ENCODE data around the gene CELF2.

Gene CELF2

DNA sequence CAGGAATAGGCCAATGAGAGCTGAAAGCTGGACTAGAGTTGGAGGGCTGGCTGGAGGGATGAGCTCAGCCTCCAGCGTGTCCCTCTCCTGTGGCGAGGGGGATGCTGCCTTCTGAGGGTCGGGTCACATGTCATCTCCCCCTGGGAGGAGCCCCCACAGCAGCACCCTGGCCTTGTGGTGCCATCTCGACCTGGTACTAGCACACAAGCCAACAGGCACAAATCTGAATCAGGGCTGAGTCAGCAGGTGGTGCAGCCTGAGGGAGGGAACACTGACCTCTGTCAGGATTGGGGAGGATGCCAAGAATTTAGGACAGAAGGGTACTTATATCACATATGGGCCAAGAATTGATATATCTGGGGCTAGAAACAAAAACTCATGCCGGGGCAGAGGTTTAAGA is 280.4 kb downstream of the CELF2 start:
- DNase-seq (ENCODE audit: low read depth in 2 of 2): no peak

DNA sequence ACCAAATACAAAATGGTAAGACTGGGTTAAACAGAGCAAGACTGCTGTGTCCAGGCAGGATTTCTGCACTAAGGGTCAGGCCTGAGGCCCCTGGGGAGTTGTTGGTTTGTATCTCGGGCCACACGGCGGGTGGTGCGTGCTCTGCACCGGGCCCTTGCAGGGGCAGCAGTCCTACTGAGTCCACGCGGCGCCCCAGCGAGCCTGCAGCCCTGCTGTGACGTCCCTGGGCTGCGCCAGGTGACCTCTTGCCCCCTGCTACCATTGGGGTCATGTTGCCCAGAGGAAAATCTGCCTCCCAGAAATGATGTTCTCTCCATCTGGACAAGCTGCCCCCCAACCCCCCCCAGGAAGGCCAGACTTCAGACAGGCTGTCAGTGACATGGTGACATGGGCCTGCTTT is 281.5 kb downstream of the CELF2 start:
- DNase-seq (ENCODE audit: low read depth in 2 of 2): no peak

DNA sequence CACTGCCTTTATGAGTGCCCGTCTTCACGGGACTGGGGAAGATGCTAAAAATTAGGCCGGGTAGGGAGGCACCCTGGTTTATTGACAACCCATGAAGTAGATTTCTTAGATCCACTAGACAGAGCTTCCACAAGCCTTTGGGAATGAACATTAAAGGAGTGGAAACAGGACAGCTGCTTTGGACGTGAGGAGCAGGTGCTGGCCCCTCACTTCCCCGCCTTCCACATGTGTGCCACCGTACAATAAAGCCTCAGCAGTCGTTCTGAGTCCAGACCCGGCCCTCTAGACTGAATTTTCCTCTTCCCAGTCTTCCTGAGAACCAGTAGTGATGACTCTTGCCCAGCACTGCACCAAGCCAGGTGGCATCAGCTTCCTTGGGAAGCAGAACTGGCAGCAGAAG is 282.4 kb downstream of the CELF2 start:
- no peak for DNase-seq (ENCODE audit: low read depth in 2 of 2)

DNA sequence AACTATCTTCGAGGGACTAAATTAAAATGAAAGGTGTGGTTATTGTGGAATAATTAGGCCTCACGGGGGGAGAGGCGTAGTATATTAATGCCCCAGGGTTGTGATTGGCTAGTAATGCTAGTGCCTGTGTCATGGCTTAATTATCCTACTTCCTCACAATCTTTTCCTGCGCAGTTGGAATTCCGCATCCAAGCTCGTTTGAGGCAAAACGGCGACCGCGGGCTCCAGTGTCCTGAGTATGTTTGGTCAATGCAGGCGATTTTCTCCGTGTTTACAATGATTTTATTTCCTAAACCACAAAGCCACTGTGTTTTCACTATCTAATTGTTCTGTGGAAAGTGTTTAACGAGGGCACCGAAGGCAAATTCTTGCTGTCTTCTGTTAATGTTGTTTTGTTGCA is 282.9 kb downstream of the CELF2 start:
- DNase-seq (ENCODE audit: low read depth in 2 of 2): no peak

DNA sequence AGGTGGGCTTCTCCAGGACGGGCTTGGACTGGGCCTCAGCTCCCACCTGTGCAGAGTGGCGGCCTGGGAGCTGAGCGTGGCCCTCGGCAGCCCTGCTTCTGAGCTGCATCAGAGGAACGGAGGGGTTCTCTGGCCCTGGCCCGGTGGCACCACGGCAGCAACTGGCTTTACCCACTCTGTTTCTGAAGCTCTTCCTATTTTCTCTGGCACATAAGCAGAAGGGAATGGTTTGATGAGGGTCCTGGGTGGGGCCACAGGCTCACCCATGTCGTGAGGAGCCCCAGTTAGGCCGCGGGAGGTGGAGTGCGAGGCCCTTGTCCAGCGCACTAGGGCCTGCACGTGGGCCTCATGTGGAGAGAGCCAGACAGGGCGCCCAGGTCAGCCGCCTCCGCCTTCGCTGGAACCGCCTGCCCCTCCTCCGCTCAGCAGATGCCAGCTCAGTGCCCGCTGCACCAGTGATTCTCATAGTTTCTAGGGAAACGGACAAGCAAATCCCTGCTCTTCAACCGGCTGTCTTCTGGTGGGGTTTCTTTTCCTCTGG is 284.0 kb downstream of the CELF2 start:
- DNase-seq (ENCODE audit: low read depth in 2 of 2): no peak

DNA sequence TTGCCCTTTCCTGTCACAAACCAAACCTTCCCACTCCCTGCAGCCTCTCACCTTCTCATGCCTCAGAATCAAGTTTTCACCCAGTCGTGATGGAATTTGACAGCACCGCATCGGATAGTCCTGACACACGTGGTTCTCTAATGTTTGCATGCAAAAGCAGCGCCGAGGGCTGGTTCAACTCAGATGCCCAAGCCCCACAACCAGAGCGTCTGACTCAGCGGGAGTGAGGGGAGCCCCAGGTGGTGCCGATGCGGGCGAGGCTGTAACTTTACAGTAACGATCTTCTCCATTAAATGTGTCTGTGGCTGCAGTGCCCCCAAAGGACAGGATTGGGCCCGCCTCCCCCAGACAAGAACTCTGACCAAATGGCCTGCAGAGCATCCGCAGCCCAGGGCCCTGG is 284.5 kb downstream of the CELF2 start:
- DNase-seq (ENCODE audit: low read depth in 2 of 2): no peak

DNA sequence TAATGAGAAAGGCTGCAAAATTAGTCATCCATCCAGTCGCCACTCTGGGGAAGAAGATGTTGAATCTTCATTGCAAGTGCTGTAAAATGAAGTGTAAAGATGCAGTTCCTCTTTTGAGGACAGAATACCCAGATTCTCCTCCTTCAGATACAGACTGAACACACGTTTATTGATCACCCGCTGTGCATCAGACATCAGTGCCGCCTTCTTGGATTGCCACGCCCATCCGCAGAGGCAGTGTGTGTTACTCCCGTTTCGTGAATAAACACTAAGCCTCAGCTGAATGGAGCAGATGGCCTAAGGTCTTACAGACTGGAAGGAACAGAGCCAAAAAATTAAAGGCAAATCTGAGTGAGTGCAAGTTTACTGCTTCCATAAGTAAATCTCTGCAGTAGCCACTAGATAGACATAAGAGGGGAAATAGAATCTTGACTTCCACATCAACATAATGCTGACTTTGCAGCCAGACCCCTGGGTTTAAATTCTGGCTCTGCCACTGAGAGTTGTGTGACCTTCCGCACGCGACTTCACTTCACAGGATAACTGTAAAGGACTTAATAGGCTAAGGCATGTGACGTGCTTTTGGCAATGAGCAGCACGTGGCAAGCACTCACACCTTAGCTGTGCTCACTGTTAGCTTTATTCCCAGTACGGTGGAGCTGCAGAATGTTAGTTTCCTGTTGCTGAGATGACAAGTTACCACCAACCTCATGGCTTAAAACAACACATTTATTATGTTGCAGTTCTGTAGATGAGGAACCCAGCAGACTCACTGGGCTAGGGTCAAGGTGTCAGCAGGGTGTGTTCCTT is 285.9 kb downstream of the CELF2 start:
- DNase-seq (ENCODE audit: low read depth in 2 of 2): no peak

DNA sequence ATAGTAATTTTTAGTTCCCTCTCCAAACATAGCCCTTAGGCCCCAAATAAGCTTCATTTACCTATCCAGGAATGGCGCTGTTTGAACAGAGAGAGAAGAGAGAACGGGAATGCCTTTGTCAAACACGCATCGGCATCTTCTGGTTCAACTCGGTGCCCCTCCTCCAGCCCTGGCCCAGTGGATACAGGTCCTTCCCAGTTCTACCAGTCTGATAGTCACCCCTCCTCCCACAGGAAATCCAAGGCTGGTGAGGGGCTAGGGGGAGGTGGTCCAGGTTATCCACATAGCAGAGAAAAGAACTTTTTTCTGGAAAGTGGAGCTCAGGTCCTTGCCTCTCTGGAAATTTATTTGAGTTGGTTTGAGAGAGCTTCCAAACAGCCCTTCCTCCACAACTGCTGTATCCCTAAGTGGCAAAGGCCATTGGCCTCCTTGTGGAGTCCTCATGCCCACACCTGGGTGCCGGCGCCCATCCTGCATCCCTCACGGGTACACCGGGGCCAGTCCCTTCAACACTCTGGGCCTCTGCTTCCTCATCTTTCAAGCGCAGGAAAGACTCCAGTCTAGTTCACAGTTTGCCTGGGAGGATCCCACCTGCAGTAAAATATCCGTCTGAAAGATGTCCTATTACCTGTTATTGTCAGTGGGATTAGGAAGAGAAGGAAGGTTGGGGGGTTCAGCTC is 287.4 kb downstream of the CELF2 start:
- no peak for DNase-seq (ENCODE audit: low read depth in 2 of 2)

DNA sequence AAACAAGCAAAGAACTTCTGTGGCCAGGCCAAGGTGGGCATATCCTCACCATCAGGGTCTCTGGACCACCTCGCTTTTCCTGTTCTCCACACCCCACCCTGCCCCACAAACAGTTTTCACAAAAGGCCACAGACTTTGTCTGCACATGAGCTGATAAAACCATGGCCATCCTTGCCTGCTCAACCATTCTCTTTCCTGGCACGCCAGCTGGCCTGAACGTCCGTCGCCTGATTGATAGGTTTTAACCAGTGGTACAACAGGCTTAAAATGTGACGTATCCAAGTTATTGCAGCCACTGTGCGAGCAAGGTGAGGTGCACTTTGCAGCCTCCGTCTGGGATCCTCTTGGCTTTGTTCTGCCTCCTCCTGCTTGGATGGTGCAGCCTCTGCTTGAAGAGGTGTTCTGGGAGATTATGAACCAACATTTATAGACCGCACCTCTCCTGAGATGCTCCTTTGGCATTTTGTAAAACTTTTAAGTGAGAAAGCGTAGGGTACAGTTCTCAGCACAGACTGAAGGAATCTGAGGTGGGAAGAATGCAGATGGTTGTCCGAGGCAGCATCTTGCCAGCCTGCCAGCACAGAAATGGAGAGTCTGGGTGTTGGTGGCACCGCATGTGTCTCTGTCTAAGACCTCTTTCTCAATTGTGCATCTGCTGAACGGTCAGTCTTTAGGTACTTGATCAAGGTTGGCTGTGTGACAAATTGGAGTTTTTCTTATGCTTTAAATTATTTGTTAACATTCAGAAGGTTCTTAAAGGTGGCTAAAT is 288.3 kb downstream of the CELF2 start:
- DNase-seq (ENCODE audit: low read depth in 2 of 2): no peak

DNA sequence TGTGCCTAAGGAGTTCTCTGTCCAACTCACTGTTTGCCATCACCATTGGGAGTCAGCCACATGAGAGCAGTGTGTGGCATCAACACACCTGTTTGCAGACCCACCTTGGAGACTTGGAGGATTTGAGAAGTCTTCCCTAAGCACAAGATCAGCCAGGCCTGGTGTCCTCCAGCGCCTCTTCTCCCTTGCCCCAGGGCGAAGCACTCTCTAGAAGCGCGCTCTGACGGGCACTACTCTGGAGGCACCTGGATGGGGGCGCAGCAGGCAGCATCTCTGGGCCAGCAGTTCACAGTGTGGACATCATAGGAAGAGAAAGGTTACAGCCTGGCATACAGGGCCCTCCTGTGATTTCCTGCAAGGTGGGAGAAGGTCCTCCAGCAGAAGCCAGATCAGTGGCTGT is 289.3 kb downstream of the CELF2 start:
- DNase-seq (ENCODE audit: low read depth in 2 of 2): no peak

DNA sequence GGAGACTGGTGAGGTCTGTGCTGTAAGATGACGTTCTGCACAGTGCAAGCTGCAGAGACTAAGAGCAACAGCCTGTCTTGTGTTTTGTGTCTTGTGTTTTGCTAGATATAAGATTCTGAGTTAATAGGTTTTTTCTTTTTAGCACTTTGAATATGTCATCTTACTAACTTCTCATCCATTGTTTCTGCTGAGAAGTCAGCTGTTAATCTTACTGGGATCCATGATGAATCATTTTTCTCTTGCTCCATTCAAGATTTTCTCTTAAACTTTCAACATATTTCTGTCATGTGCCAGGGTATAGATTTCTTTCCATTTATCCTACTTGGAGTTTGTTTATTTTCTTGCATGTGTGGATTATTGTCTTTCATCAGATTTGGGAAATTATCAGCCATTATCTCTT is 290.3 kb downstream of the CELF2 start:
- no peak for DNase-seq (ENCODE audit: low read depth in 2 of 2)

DNA sequence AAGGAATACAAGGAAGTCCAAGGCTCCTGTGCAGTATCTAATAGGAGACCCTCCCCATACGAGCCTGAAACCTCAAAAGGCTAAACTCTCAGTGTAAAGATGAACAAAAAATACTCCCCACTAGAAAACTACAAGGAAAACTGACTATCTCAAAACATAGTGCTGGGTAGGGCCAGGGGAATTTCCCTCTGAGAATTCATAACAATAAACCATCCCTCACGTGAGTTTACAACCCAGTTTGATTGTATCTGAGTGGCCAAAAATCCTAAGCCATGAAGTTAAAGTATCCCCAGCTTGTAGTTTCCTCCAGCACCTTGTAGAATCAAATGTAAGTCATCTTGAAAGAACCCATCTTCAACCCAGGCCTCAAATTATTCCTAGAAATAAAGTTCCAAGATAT is 293.4 kb downstream of the CELF2 start:
- DNase-seq (ENCODE audit: low read depth in 2 of 2): no peak

DNA sequence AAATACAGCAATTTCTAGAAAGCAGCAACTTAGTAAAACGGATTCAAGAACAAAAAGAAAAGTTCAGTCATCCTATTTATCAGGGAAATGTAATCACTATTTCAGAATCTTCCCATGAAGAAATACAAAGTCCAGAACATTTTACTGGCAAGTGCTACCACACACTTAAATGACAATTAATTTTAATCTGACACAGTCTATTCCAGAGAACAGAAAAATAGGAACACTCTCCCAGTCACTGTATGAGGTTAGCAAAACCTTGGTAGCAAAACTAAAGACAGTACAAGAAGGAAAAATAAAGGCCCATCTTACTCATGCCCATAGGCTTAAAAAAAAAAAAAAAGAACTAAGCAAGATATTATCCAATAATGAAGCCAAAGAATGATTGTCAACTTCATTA is 295.8 kb downstream of the CELF2 start:
- DNase-seq (ENCODE audit: low read depth in 2 of 2): no peak

DNA sequence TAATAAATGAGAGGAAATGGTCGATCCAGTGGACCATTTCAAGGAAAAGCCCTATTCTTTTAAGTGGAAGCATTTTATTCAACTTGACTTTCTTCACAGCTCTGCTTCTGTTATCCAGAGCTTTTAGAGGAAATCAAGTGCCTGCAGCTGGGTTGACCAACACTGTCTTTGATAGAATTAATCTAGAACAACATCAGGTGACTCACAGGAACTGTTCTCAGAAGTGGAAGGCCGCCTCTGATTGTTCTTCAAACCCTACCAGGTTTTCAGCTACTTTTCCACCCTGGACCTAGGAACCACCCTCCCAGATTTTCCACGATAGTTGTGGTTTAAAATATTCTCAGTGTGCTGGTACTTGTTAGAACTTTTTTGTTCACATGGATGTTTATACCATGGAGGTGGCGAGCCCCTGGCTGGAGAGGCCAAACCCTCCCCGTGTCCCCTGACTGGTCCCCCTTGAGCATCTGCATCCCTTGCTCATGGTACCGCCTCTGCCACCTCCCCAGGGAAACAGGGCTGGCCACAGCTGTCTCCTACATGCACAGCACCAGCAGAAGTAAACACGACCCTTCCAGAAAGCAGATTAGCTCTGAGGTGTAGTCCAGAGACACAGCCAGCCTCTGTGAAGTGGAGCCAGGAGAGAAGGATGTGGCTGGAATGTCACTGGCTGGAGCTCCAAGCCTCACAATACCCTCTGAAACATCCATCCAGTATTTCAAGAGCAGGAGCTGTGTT is 300.4 kb downstream of the CELF2 start:
- no peak for DNase-seq (ENCODE audit: low read depth in 2 of 2)

DNA sequence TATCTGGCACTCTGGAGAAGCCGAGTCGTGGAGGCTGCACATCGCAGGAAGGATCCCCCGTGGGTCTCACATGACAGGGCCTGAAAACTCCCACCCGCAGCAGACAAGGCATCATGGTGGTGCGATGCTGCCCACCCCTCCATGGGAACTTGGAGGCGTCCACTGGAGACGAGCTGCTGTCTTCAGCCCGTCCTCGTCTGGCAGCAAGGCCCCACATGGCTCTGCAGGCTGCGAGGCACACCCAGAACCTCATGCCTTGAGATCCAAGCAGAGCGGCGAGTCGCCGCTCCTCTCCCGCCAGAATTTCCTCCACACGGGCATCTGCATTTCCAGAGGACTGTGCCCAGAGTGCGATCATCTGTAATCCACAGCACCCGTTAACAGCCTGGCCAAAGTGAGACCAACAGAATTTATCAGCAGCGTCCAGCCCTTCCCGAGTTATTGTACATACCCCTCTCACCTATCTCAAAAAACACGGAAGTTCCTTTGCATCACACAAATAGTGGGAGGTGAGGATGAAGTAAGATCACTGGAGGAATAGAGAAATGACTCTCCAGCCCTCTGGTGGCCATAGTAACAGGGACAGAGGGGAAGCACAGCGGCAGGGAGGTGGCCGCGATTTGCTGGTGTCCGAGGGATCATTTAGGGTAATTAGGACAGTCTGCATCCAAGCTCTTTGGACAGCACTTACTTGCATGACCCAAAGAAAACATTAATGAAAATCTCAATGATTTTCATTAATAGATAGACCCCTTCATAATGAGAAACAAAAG is 301.3 kb downstream of the CELF2 start:
- DNase-seq (ENCODE audit: low read depth in 2 of 2): no peak

DNA sequence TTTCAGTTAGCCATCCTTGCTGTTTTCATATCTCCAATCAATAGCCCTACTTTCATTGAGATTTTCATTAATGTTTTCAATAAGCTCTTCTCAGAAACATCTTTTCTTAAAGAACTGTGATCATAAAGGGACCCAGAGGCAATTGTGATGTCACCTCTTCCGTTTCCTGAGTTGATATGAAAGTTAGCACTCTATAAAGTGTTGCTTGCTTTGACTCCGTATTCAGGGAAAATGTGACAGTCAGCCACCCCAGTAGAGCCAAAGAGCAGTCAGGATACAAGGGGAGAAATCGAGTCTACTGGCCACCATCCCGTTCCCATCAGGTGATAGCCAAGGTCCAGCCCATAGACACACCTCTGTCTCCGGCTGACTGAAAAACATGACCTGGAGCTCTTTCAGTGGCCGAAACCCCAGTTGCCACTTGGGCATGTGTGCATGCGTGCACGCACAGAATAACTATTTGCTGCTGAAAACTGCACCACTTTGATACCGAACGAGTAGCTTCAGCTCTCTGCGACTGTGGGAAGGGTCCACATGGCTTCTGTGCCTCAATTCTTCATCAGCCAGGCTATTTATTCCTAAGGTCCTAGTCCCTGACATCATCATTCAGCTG is 302.4 kb downstream of the CELF2 start:
- DNase-seq (ENCODE audit: low read depth in 2 of 2): no peak

DNA sequence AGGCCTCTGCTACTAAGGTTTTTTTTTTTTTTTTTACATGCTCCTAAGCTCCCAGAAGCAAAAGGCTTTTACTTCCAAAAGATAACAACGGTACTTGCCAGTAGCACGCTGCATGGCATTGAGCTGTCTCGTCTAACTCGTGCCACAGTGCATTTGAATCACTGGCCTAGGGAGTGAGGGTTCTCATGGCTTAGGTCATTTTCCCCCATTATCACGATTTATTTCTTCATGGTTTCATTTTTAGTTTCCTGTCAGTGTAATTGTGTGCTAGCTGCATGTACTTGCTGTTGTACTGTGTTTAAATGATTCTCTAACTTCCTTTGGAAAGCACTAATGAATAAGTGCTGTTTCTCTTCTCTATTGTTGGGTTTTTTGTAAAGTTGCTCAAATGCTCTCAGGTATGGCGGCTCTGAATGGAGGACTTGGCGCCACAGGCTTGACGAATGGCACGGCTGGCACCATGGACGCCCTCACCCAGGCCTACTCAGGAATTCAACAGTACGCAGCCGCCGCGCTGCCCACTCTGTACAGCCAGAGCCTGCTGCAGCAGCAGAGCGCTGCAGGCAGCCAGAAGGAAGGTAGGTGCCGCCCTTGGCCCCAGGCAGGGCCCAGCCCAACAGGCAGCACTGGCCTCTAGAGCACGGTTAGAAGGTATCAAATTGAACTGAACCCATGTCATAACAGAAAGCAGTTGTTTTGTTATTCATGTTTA is 303.3 kb downstream of the CELF2 start:
- no peak for DNase-seq (ENCODE audit: low read depth in 2 of 2)

DNA sequence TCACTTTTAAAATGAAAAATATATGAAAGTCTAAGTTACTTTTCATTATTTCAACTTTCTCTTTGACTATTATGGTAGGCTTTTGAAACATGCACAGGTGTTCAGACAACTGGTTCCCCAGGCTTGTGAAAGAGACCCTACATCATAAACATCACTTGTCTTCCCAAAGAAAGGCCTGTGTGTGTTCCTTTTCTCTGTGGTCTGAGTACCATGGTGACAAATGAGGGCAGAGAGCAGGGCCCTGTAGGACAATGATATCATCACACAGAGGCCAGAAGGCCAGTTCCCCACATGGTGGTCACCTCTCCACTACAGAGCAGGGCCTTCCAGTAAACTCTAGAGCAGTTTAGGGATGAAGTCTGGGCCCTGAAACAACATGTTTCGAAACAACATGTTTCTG is 305.0 kb downstream of the CELF2 start:
- DNase-seq (ENCODE audit: low read depth in 2 of 2): no peak

DNA sequence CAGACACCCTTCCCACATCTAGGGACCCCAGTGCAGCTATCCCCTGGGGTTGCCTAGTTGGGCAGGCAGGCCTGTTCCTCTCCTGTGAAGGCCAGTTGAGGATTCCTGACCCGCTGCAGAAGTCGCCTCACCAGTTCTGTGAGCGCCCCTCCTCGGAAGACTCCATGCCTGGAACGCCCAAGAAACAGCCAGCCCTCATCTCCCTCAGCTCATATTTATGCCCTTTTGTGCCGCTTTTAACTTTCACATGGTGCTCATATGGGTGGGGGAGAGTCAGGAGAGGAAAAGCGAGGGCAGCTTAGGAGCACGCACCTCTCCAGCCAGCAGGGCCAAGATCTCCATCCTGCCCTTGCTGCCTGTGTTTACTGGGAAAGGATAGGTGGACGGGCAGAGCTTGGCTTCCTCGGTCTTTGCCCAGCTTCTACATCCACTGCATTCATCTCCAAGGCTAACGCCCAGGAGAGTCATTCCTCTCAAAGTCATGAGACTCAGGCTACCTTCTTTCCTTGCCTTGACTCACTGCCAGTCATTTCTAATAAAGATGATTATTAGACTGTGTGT is 307.2 kb downstream of the CELF2 start:
- DNase-seq (ENCODE audit: low read depth in 2 of 2): no peak

DNA sequence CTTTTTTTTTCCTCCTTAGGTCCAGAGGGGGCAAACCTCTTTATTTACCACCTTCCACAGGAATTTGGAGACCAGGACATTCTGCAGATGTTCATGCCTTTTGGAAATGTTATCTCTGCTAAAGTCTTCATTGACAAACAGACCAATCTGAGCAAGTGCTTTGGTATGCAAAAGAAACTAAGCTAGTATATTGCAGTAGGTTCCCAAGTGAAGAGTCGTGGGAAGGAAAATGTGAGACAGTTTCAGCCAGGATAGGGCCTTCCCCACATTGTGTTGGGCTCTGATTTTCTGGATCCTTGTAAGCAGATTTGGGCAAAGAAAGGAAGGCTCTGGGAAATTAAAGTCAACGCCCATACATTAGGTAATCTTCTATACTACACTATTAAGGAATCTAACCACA is 308.1 kb downstream of the CELF2 start:
- no peak for DNase-seq (ENCODE audit: low read depth in 2 of 2)
